ENCODE measurements around the gene RARRES2. TPM values are rescaled to one million over a fixed set of nuclear protein-coding genes. Genes with fewer than 3 reads are reported as not detected.

RARRES2 gene
- total RNA-seq, 2 experiments from 2014 or later, result not detected

GRCh38 chr7:150373049-150373801 lies 31.8 kb upstream of the RARRES2 start:
- POLR2A ChIA-PET, result interaction anchor here (1.7 kb wide), 1 partner anchor 31 kb away, joined by 4 read pairs; no protein-coding TSS in a partner anchor
- ATAC-seq (ENCODE audit: low read depth) (no peak), DNase-seq (peak; percentile 15)
- Mint-ChIP-seq H3K27ac (no peak overlapping the region), H3K27me3 (no peaks in the 10 kb centered on the region), H3K4me1 (peaks cover 35% of the 10 kb centered on the region), H3K36me3 (peaks cover 5% of the 10 kb centered on the region), H3K4me3 (no peak overlapping the region), H3K9me3 (no peaks in the 10 kb centered on the region)

- POLR2A ChIA-PET, result interaction anchor here (1.7 kb wide), 1 partner anchor 32 kb away, joined by 4 read pairs; no protein-coding TSS in a partner anchor
Measured at GRCh38 chr7:150372271-150373048, 31.0 kb upstream of the RARRES2 start.

GRCh38 chr7:150371996-150372270 lies 30.5 kb upstream of the RARRES2 start:
- no peak for ATAC-seq (ENCODE audit: low read depth)
- peaks cover 32% of the 10 kb centered on the region for H3K4me1 Mint-ChIP-seq

More at GRCh38 chr7:150372271-150373048, 31.0 kb upstream of the RARRES2 start:
- H3K27me3 Mint-ChIP-seq, result no peaks in the 10 kb centered on the region
- no peaks in the 10 kb centered on the region for H3K9me3 Mint-ChIP-seq
- ATAC-seq (ENCODE audit: low read depth) (no peak), DNase-seq (peak; percentile 30)
- peaks cover 31% of the 10 kb centered on the region for H3K4me1 Mint-ChIP-seq
- H3K27ac Mint-ChIP-seq, result no peak overlapping the region
- no peak overlapping the region for H3K4me3 Mint-ChIP-seq
- H3K36me3 Mint-ChIP-seq, result peaks cover 5% of the 10 kb centered on the region

GRCh38 chr7:150371131-150371995 lies 29.9 kb upstream of the RARRES2 start:
- Mint-ChIP-seq H3K27ac (no peak overlapping the region), H3K4me1 (peaks cover 29% of the 10 kb centered on the region), H3K9me3 (no peaks in the 10 kb centered on the region), H3K4me3 (no peak overlapping the region), H3K27me3 (no peaks in the 10 kb centered on the region), H3K36me3 (peaks cover 5% of the 10 kb centered on the region)
- POLR2A ChIA-PET, result interaction anchor here (1.1 to 3.5 kb wide), 2 partner anchors 10 to 34 kb away, joined by 3 to 47 read pairs; a partner anchor contains a TSS
- peak; percentile 30 for DNase-seq
- no peak for ATAC-seq (ENCODE audit: low read depth)

More at GRCh38 chr7:150371996-150372270, 30.5 kb upstream of the RARRES2 start:
- Mint-ChIP-seq H3K27me3 (no peaks in the 10 kb centered on the region), H3K4me3 (no peak overlapping the region), H3K27ac (no peak overlapping the region), H3K9me3 (no peaks in the 10 kb centered on the region), H3K36me3 (peaks cover 5% of the 10 kb centered on the region)
- POLR2A ChIA-PET, result no interaction called here
- peak; percentile 28 for DNase-seq

GRCh38 chr7:150370612-150371071 lies 29.2 kb upstream of the RARRES2 start:
- H3K9me3 Mint-ChIP-seq, result no peaks in the 10 kb centered on the region
- peak overlapping the region; percentile 41 for H3K27ac Mint-ChIP-seq
- DNase-seq, result peak; percentile 21
- H3K4me3 Mint-ChIP-seq, result no peak overlapping the region
- POLR2A ChIA-PET, result interaction anchor here (1.1 to 3.5 kb wide), 2 partner anchors 9 to 35 kb away, joined by 3 to 47 read pairs; a partner anchor contains a TSS
- no peak for ATAC-seq (ENCODE audit: low read depth)
- peaks cover 26% of the 10 kb centered on the region for H3K4me1 Mint-ChIP-seq
- peaks cover 5% of the 10 kb centered on the region for H3K36me3 Mint-ChIP-seq
- H3K27me3 Mint-ChIP-seq, result no peaks in the 10 kb centered on the region

GRCh38 chr7:150369748-150370501 lies 28.5 kb upstream of the RARRES2 start:
- H3K27me3 Mint-ChIP-seq, result no peaks in the 10 kb centered on the region
- POLR2A ChIA-PET, result interaction anchor here (0.6 to 3.5 kb wide), 7 partner anchors 8 to 79 kb away, joined by 3 to 47 read pairs (median 5); a partner anchor contains a TSS
- peaks cover 29% of the 10 kb centered on the region for H3K4me1 Mint-ChIP-seq
- H3K9me3 Mint-ChIP-seq, result no peaks in the 10 kb centered on the region
- H3K4me3 Mint-ChIP-seq, result peak overlapping the region; percentile 93
- ATAC-seq (ENCODE audit: low read depth) (no peak), DNase-seq (peak; percentile 31)
- H3K36me3 Mint-ChIP-seq, result peaks cover 5% of the 10 kb centered on the region
- H3K27ac Mint-ChIP-seq, result peak overlapping the region; percentile 90

GRCh38 chr7:150368884-150369747 lies 27.7 kb upstream of the RARRES2 start:
- Mint-ChIP-seq H3K9me3 (no peaks in the 10 kb centered on the region), H3K27ac (peak overlapping the region; percentile 90), H3K36me3 (peaks cover 5% of the 10 kb centered on the region), H3K4me3 (peak overlapping the region; percentile 93), H3K27me3 (no peaks in the 10 kb centered on the region), H3K4me1 (peaks cover 32% of the 10 kb centered on the region)
- POLR2A ChIA-PET, result interaction anchor here (0.6 to 3.5 kb wide), 9 partner anchors 9 to 500 kb away, joined by 3 to 47 read pairs (median 5); partner anchors contain the start of genes ACTR3C and LRRC61
- ATAC-seq (ENCODE audit: low read depth) (peak; percentile 40), DNase-seq (peak; percentile 54)

- peak; percentile 88 for DNase-seq
- ATAC-seq (ENCODE audit: low read depth), result peak; percentile 65
- Mint-ChIP-seq H3K9me3 (no peaks in the 10 kb centered on the region), H3K4me3 (peak within 1 kb of the TSS; percentile 93), H3K36me3 (peaks cover 2% of the 10 kb centered on the region), H3K4me1 (peaks cover 36% of the 10 kb centered on the region), H3K27me3 (no peaks in the 10 kb centered on the region), H3K27ac (peak within 1 kb of the TSS; percentile 90)
- POLR2A ChIA-PET, result interaction anchor here (0.7 to 3.5 kb wide), 9 partner anchors 9 to 499 kb away, joined by 3 to 47 read pairs (median 5); partner anchors contain the start of genes ACTR3C and LRRC61
Measured at GRCh38 chr7:150368096-150368883, 26.9 kb upstream of the RARRES2 start, which contains the start of gene REPIN1. REPIN1 (plus strand) TSS chr7:150368822; CDS start chr7:150369712, 890 bp downstream.

- H3K4me1 Mint-ChIP-seq, result peaks cover 35% of the 10 kb centered on the region
- peak overlapping the region; percentile 79 for H3K27ac Mint-ChIP-seq
- H3K36me3 Mint-ChIP-seq, result no peaks in the 10 kb centered on the region
- H3K9me3 Mint-ChIP-seq, result no peaks in the 10 kb centered on the region
- DNase-seq, result no peak
- H3K27me3 Mint-ChIP-seq, result no peaks in the 10 kb centered on the region
- ATAC-seq (ENCODE audit: low read depth), result no peak
- H3K4me3 Mint-ChIP-seq, result peak overlapping the region; percentile 84
- POLR2A ChIA-PET, result interaction anchor here (0.8 to 3.5 kb wide), 4 partner anchors 38 to 388 kb away, joined by 3 to 47 read pairs (median 6); partner anchors contain the start of genes ACTR3C and LRRC61
Measured at GRCh38 chr7:150367677-150368095, 26.3 kb upstream of the RARRES2 start.

GRCh38 chr7:150365673-150366398 lies 24.4 kb upstream of the RARRES2 start:
- DNase-seq (no peak), ATAC-seq (ENCODE audit: low read depth) (no peak)
- Mint-ChIP-seq H3K4me1 (peaks cover 34% of the 10 kb centered on the region), H3K4me3 (no peak overlapping the region), H3K27me3 (peaks cover 2% of the 10 kb centered on the region), H3K36me3 (no peaks in the 10 kb centered on the region), H3K27ac (no peak overlapping the region), H3K9me3 (no peaks in the 10 kb centered on the region)
- POLR2A ChIA-PET, result interaction anchor here (1.1 to 1.2 kb wide), 2 partner anchors 12 to 41 kb away, joined by 5 to 7 read pairs; no protein-coding TSS in a partner anchor
